ENCODE measurements around the gene CHD6.

DNA sequence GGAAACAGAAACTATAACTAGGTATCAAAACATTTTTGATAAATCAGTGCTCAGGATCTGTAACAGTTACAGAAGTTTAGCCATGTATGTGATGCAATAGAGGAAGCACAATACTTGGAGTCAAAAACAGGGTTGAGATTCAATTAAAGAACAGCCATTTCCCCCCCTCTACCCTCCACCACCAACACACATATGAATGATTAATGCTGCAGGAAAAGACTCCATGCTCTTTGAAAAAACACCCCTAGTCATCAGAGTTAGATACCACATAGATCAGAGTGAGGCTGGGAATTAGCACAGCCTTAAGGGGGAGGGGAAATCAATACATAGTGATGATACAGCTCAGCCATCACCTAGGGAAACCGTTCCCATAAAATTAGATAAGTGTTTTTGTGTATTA lies 142.7 kb downstream of the CHD6 start:
- TF ChIP-seq, protein P1, sequence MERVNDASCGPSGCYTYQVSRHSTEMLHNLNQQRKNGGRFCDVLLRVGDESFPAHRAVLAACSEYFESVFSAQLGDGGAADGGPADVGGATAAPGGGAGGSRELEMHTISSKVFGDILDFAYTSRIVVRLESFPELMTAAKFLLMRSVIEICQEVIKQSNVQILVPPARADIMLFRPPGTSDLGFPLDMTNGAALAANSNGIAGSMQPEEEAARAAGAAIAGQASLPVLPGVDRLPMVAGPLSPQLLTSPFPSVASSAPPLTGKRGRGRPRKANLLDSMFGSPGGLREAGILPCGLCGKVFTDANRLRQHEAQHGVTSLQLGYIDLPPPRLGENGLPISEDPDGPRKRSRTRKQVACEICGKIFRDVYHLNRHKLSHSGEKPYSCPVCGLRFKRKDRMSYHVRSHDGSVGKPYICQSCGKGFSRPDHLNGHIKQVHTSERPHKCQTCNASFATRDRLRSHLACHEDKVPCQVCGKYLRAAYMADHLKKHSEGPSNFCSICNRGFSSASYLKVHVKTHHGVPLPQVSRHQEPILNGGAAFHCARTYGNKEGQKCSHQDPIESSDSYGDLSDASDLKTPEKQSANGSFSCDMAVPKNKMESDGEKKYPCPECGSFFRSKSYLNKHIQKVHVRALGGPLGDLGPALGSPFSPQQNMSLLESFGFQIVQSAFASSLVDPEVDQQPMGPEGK (CRISPR knock-in tag; IDR thresholded peaks at IDR 0.05; ENCODE audit: borderline replicate concordance): no peak
- TF ChIP-seq POU6F1 (CRISPR knock-in tag; IDR thresholded peaks at IDR 0.05; ENCODE audit: borderline replicate concordance, low read depth): no peak
- no peak for TF ChIP-seq RARB (CRISPR knock-in tag; IDR thresholded peaks at IDR 0.05)
- no peak for TF ChIP-seq ZFP30 (CRISPR knock-in tag; IDR thresholded peaks at IDR 0.05)
- no peak for TF ChIP-seq ESRRG (CRISPR knock-in tag; IDR thresholded peaks at IDR 0.05)
- TF ChIP-seq ZNF565 (CRISPR knock-in tag; conservative IDR thresholded peaks at IDR 0.05; ENCODE audit: low read depth): no peak
